Adrenal gland (tissue), 5 donors: Measurements from ENCODE around the gene AMPH.

Source experiments
- CTCF ChIP-seq, 6 experiments: fragments of 450-650 bp in 4 of 6; fragments of 200-600 bp in 2 of 6; sonication (generic) in 1 of 6; IDR thresholded peaks; 1 replicate in 5 of 6; 2 replicates in 1 of 6; pipeline versions ENCODE4 v1.5.1 to v1.8.0; 2016 to 2021; ENCODE audit warnings: antibody characterized with exemption in 6 of 6, mild to moderate bottlenecking in 2 of 6, moderate library complexity in 1 of 6
- POLR2A ChIP-seq, 2 donors: fragments of 450-650 bp; IDR thresholded peaks; one replicate each; pipeline ENCODE4 v1.6.1; 2017; ENCODE audit warnings: antibody characterized with exemption in 2 of 2, mild to moderate bottlenecking in 2 of 2, moderate library complexity in 1 of 2
- donor health status: DM: no; HTN: no; CAD: no.

GRCh38 chr7:38574086-38574485 is 57.1 kb downstream of the AMPH start:
- TF ChIP-seq CTCF (IDR thresholded peaks at IDR 0.05), result no peak
- TF ChIP-seq POLR2A (IDR thresholded peaks at IDR 0.05), result no peak
